Heart right ventricle (tissue), 16 donors: ENCODE data around the gene UNC45B. TPM values are rescaled to one million over a fixed set of nuclear protein-coding genes. Genes with fewer than 3 reads are reported as not detected.
A peak's percentile ranks its signal among the peaks of the same experiment; 100 is the strongest.

Experiments used
- ATAC-seq, 8 donors: fragments of 200-7000 bp; cut with Tn5 transposase; one replicate each; pipeline ENCODE4 v1.9.1; 2020; ENCODE audit warnings: mild to moderate bottlenecking in 8 of 8, moderate library complexity in 8 of 8, moderate number of reproducible peaks in 1 of 8
- DNase-seq, 2 donors: peaks; one replicate each; pipeline ENCODE4 v3.0.0-alpha.2; 2020
- H3K27ac ChIP-seq, 10 donors: fragments of 200-600 bp; sonication (generic) in 2 of 10; one replicate each; pipeline versions ENCODE4 v1.5.0 to v1.8.0; 2020 to 2022; ENCODE audit warnings: mild to moderate bottlenecking in 3 of 10
- H3K27me3 ChIP-seq, 7 donors: fragments of 200-600 bp; one replicate each; pipeline ENCODE4 v1.8.0; 2021 to 2022; ENCODE audit warnings: mild to moderate bottlenecking in 2 of 7
- H3K36me3 ChIP-seq, 9 donors: fragments of 200-600 bp; sonication (generic) in 1 of 9; one replicate each; pipeline versions ENCODE4 v1.5.0 to v1.8.0; 2020 to 2022; ENCODE audit warnings: mild to moderate bottlenecking in 2 of 9
- H3K4me1 ChIP-seq, 9 donors: fragments of 200-600 bp; sonication (generic) in 1 of 9; one replicate each; pipeline versions ENCODE4 v1.5.0 to v1.8.0; 2020 to 2022; ENCODE audit warnings: mild to moderate bottlenecking in 4 of 9
- H3K4me3 ChIP-seq, 10 donors: fragments of 200-600 bp; sonication (generic) in 2 of 10; one replicate each; pipeline versions ENCODE4 v1.5.0 to v1.8.0; 2020 to 2022; ENCODE audit warnings: mild to moderate bottlenecking in 7 of 10, moderate library complexity in 2 of 10
- H3K9me3 ChIP-seq, 11 donors: fragments of 200-600 bp in 10 of 11; sonication (generic) in 2 of 11; one replicate each; pipeline versions ENCODE4 v1.5.0 to v1.8.0; 2013 to 2022; ENCODE audit warnings: mild to moderate bottlenecking in 2 of 11, control low read depth in 1 of 11, moderate library complexity in 1 of 11
- CTCF ChIP-seq, 9 donors: fragments of 200-600 bp; sonication (generic) in 2 of 9; IDR thresholded peaks; one replicate each; pipeline versions ENCODE4 v1.5.0 to v1.8.0; 2021 to 2022; ENCODE audit warnings: antibody characterized with exemption in 9 of 9, mild to moderate bottlenecking in 5 of 9, moderate library complexity in 1 of 9
- WGBS, 2 donors: extraction: QIAGEN DNeasy Blood & Tissue Kit; methylation state at CpG; one replicate each; pipeline ENCODE4 v1.1.7; 2013; ENCODE audit warnings: inconsistent platforms in 1 of 2; 5-methylcytosine and 5-hydroxymethylcytosine counted together
- intact Hi-C, 10 donors: fragments of 100-400 bp; cut with DNase I; formaldehyde crosslinking; loops; one replicate each; pipeline versions ENCODE4 v1.11.1 to v1.14.2; 2022
- polyA plus RNA-seq, 2 donors: library from polyadenylated mRNA; stranded (reverse); fragments of 200-250 nt; gene quantifications; one replicate each; pipeline ENCODE4 v1.2.3, GENCODE V29; 2013
- total RNA-seq, 10 donors: library from RNA; stranded (reverse); fragmentation: NEBNext Ultra II Directional in 3 of 10; extraction: Animal tissue kit (Norgen Biotek cat#: 25700) in 3 of 10; gene quantifications; one replicate each; pipeline versions ENCODE4 v1.2.1 to v1.2.4, GENCODE V29; 2021 to 2023
- donor health status: Arrhythmogenic right ventricular cardiomyopathy.
- donor health status: ischemic (EF 13 %, LVEDD 7.1; RV severe dilation, severe dysfunction).
- donor health status: healthy with polysubstance abuse.
- donor health status: DM: no; HTN: yes; CAD: no.
- donor health status: DM: no; HTN: no; CAD: no.
- donor health status: ischemic (EF 25% LVEDD 6.9; RV normal size, moderate dysfunction).
- donor health status: ischemic (EF 25% LVEDD 5.7; RV mildly dilated, moderate dysfunction).
- donor health status: healthy.
- donor health status: DM: yes; HTN: yes; CAD: no.
- donor health status: Ischemic cardiomyopathy.
- donor health status: ischemic (EF 35%, LVEDD 5.7; RV mildly dilated, moderate dysfunction).
- donor health status: nonischemic (EF 11% LVEDD 7.7; RV severe dilation, severe dysfunction).
- donor health status: DM: yes; HTN: yes; CAD: no.
- donor health status: PGD.
- donor health status: ischemic (EF 29% LVEDD 5.4; RV normal size, mild dysfunction).
- donor health status: nonischemic (EF 23%, LVEDD 6.1; RV moderate dilation, normal function).

The UNC45B gene
- total and polyA plus RNA-seq, 12 donors = 27.8 to 303 (median 229) TPM

- Histone ChIP-seq H3K4me1 (peaks cover 0 to 64% (median 19%) of the 10 kb centered on the region in 9 donors), H3K27ac (peak overlapping the region in 9 of 10 donors; percentile 21 to 80 (median 69)), H3K36me3 (no peaks in the 10 kb centered on the region), H3K27me3 (peaks cover 0 to 6% (median 0%) of the 10 kb centered on the region in 7 donors), H3K4me3 (no peak overlapping the region), H3K9me3 (peaks cover 0 to 9% (median 0%) of the 10 kb centered on the region in 11 donors)
- no peak for TF ChIP-seq CTCF (IDR thresholded peaks at IDR 0.05)
- DNase-seq = peak in 1 of 2 donors; percentile 11
- ATAC-seq = peak in 7 of 8 donors; percentile 60 to 90 (median 74)
- intact Hi-C loops = no loop called here
- 53 to 54% methylated on average over 2 of the region's 2 CpGs for WGBS, 2 donors
Measured at GRCh38 chr17:35218915-35219314, 71.3 kb downstream of the UNC45B start.

GRCh38 chr17:35222452-35222851, 74.8 kb downstream of the UNC45B start:
- ATAC-seq = no peak
- intact Hi-C loops = no loop called here
- Histone ChIP-seq H3K4me3 (no peak overlapping the region), H3K36me3 (no peaks in the 10 kb centered on the region), H3K4me1 (peaks cover 0 to 30% (median 19%) of the 10 kb centered on the region in 9 donors), H3K27ac (no peak overlapping the region), H3K27me3 (peaks cover 0 to 3% (median 0%) of the 10 kb centered on the region in 7 donors), H3K9me3 (peaks cover 0 to 9% (median 0%) of the 10 kb centered on the region in 11 donors)
- no peak for TF ChIP-seq CTCF (IDR thresholded peaks at IDR 0.05)
- no peak for DNase-seq
- 95 to 96% methylated on average over 2 of the region's 2 CpGs for WGBS, 2 donors

- peaks cover 0 to 11% (median 7%) of the 10 kb centered on the region in 9 donors for H3K4me1 ChIP-seq
- no peak overlapping the region for H3K27ac ChIP-seq
- 44 to 64% methylated on average over 1 of the region's 1 CpG for WGBS, 2 donors
- no peak overlapping the region for H3K4me3 ChIP-seq
- ATAC-seq (no peak), DNase-seq (no peak)
- H3K36me3 ChIP-seq = no peaks in the 10 kb centered on the region
- H3K9me3 ChIP-seq = peaks cover 0 to 9% (median 0%) of the 10 kb centered on the region in 11 donors
- peaks cover 0 to 3% (median 0%) of the 10 kb centered on the region in 7 donors for H3K27me3 ChIP-seq
- intact Hi-C loops = no loop called here
- no peak for TF ChIP-seq CTCF (IDR thresholded peaks at IDR 0.05)
Measured at GRCh38 chr17:35224436-35224835, 76.8 kb downstream of the UNC45B start.

- Histone ChIP-seq H3K4me3 (no peak overlapping the region), H3K4me1 (no peaks in the 10 kb centered on the region), H3K27ac (no peak overlapping the region), H3K27me3 (peaks cover 0 to 3% (median 0%) of the 10 kb centered on the region in 7 donors), H3K36me3 (no peaks in the 10 kb centered on the region), H3K9me3 (peaks cover 0 to 4% (median 0%) of the 10 kb centered on the region in 11 donors)
- WGBS, 2 donors = 94 to 95% methylated on average over 2 of the region's 2 CpGs
- no peak for TF ChIP-seq CTCF (IDR thresholded peaks at IDR 0.05)
- intact Hi-C loops = no loop called here
- DNase-seq (no peak), ATAC-seq (no peak)
Measured at GRCh38 chr17:35227546-35227945, 79.9 kb downstream of the UNC45B start.
